GM21737 (cell line): Measurements from ENCODE around the gene IMP4.

ENCODE experiments used
- ATAC-seq: cut with Tn5 transposase; IDR thresholded peaks from one replicate; pipeline ENCODE4 v1.9.1; 2021; ENCODE audit warnings: mild to moderate bottlenecking, moderate library complexity; ENCODE audit not compliant: unreplicated experiment

The IMP4 gene

DNA sequence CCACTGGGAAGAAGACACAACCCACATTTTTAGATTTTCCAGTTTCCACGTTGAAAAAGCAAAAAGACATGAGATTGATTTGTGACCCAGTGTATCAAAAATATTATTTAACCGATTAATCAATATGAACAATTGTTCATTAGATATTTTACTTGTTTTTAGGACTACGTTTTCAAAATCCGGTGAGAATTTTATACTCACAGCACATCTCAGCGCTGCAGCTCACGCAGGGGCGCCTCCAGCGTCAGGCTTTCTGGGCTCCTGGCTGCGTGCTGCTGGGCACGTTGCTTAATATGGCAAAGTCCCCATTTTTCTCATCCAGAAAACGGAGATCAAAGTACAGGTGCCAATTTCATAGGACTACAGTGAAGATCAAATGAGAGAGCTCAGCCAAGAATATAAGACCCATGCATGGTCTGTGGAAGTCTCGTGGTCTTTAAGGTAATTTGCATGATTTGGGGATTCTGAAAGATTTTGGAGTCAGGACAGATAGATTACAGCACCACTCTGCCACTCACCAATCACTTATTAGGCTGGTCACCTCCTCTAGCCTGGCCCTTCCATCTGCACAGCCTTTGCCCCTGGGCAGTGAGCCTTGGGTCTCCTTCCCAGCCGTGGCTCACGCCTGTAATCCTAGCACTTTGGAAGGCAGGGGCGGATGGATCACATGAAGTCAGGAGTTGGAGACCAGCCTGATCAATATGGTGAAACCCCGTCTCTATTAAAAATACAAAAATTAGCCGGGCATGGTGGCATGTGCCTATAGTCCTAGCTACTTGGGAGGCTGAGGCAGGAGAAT is 49.4 kb downstream of the IMP4 start:
- ATAC-seq: no peak

DNA sequence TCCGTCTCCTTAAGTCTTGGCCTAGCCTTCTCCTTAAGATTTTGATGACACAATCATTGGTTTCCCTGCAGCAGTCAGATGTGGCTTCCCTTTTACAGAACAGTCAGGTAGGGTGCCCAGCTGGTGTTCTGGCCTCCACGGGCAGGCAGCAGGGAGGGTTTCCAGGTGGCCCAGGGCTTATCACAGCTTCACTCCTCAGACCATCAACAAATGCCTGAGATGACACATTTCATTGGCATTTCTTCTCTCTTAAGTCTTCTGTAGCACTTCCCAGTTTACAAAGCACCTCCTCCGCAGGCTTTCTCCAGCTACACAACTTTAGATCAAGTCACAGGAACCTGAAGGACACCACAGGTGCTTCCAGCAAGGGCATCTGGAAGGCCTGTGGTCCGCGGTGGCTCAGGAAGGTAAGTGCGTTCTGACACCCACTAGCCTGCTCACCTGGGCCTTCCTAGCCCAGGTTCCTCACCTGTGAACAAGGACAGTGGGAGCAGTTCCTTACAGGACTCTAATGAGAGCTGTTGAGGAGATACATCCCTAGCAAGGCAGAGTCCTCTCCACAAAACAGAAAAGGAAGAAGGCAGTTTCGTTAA is 50.7 kb downstream of the IMP4 start:
- ATAC-seq: no peak
